PC-3 (cell line): ENCODE data around the gene NPW. TPM values are rescaled to one million over a fixed set of nuclear protein-coding genes. Genes with fewer than 3 reads are reported as not detected.

Source experiments
- ATAC-seq: fragments of 200-7000 bp; cut with Tn5 transposase; 2 replicates; pipeline ENCODE4 v1.9.1; 2020; ENCODE audit warnings: mild to moderate bottlenecking, moderate library complexity
- BruUV-seq: library from RNA; stranded (reverse); fragments of 400-500 nt; replicated peaks from 2 replicates; lab custom pipeline; 2021; lab: Mats Ljungman, UMichigan
- CTCF ChIA-PET: fragments of 300-600 bp; sonication (Branson Sonifier 250); formaldehyde crosslinking; loops from one replicate; lab custom pipeline; 2022; ENCODE audit warnings: antibody characterized with exemption; lab: Charles Lee
- POLR2A ChIA-PET: fragments of 300-600 bp; sonication (Branson Sonifier 250); formaldehyde crosslinking; loops from one replicate; lab custom pipeline; 2022; ENCODE audit warnings: antibody characterized with exemption; ENCODE audit not compliant: unreplicated experiment; lab: Charles Lee
- DNase-seq: peaks from one replicate; pipeline ENCODE4 v3.0.0-alpha.2; 2015
- H2AFZ ChIP-seq: fragments of 300-600 bp; sonication (generic); 2 replicates; pipeline ENCODE4 v1.6.0; 2016; ENCODE audit warnings: antibody characterized with exemption, low read length
- H3F3A ChIP-seq: fragments of 300-600 bp; sonication (generic); one replicate; pipeline ENCODE4 v1.6.0; 2017; ENCODE audit warnings: antibody characterized with exemption, low read length, control low read depth, mild to moderate bottlenecking; ENCODE audit not compliant: unreplicated experiment
- H3K27ac ChIP-seq: fragments of 300-600 bp; sonication (generic); 2 replicates; pipeline ENCODE4 v1.5.1; 2016; ENCODE audit warnings: mild to moderate bottlenecking, low read length
- H3K27me3 ChIP-seq: fragments of 300-600 bp; sonication (generic); 2 replicates; pipeline ENCODE4 v1.6.1; 2016; ENCODE audit warnings: low read length, mixed read lengths
- H3K36me3 ChIP-seq: fragments of 300-600 bp; sonication (generic); 2 replicates; pipeline ENCODE4 v1.6.1; 2016; ENCODE audit warnings: low read depth, mixed run types, low read length, mixed read lengths
- H3K4me1 ChIP-seq: fragments of 300-600 bp; sonication (generic); 2 replicates; pipeline ENCODE4 v1.5.1; 2016; ENCODE audit warnings: low read length; ENCODE audit not compliant: insufficient read depth
- H3K4me2 ChIP-seq: fragments of 300-600 bp; sonication (generic); 2 replicates; pipeline ENCODE4 v1.6.0; 2016; ENCODE audit warnings: low read length
- H3K4me3 ChIP-seq: fragments of 300-600 bp; sonication (generic); 2 replicates; pipeline ENCODE4 v1.5.1; 2016; ENCODE audit warnings: mild to moderate bottlenecking, low read length, mixed read lengths
- H3K79me2 ChIP-seq: fragments of 300-600 bp; sonication (generic); 2 replicates; pipeline ENCODE4 v1.6.1; 2017; ENCODE audit warnings: low read length, mixed read lengths
- H3K9ac ChIP-seq: fragments of 300-600 bp; sonication (generic); 2 replicates; pipeline ENCODE4 v1.6.0; 2016; ENCODE audit warnings: mild to moderate bottlenecking, low read length
- H3K9me2 ChIP-seq: fragments of 300-600 bp; sonication (generic); replicated peaks from 2 replicates; pipeline ENCODE4 v1.6.1; 2016; ENCODE audit warnings: mixed run types, low read length, mixed read lengths
- H3K9me3 ChIP-seq: fragments of 300-600 bp; sonication (generic); 2 replicates; pipeline ENCODE4 v1.6.1; 2016; ENCODE audit warnings: low read length, mixed read lengths
- H4K20me1 ChIP-seq: fragments of 300-600 bp; sonication (generic); 2 replicates; pipeline ENCODE4 v1.6.1; 2016; ENCODE audit warnings: low read length, mixed read lengths
- EZH2 ChIP-seq: fragments of 300-600 bp; sonication (generic); IDR thresholded peaks from one replicate; pipeline ENCODE4 v1.6.1; 2017; ENCODE audit warnings: antibody characterized with exemption, mild to moderate bottlenecking, low read length; ENCODE audit not compliant: unreplicated experiment
- EZH2phosphoT487 ChIP-seq: fragments of 300-600 bp; sonication (generic); IDR thresholded peaks from 2 replicates; pipeline ENCODE4 v1.6.1; 2018; ENCODE audit warnings: mild to moderate bottlenecking, antibody characterized with exemption, low read length, borderline replicate concordance
- intact Hi-C: fragments of 100-400 bp; cut with micrococcal nuclease; formaldehyde crosslinking; loops from 2 replicates; pipeline ENCODE4 v1.9.0; 2023
- total RNA-seq: library from RNA; depleted of rRNA; stranded (reverse); fragments of >200 nt; gene quantifications from 2 replicates; pipeline ENCODE4 v1.2.3, GENCODE V29; 2014
- TF ChIP-seq, protein P1 (sequence below): fragments of 300-600 bp; sonication (generic); conservative IDR thresholded peaks from 2 replicates; pipeline ENCODE4 v1.5.1; 2017; ENCODE audit warnings: antibody characterized with exemption, low read depth, mild to moderate bottlenecking, low read length

NPW gene
- total RNA-seq, 1 experiment from 2014 or later, result 3.8 TPM

DNA sequence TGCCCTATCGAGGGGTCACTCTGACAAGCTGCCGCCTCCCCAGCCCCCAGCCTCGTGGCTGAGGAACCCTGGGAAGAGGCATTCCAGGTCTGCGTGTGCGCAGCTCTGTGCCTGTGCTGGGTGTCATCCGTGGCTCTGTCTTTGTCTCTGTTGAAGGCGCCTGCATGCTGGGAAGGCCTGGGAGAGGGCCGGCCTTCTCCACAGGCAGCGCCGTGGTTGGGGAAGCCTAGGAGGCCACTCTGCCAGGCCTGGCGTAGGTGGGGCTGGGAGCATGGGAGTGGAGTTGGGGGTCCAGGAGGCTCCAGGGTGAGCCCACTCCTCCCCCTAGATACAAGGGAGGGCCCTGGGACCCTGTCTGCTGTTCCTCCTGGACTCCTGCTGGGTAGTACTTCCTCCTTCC is 10.5 kb downstream of the NPW start:
- CTCF ChIA-PET, result no interaction called here
- H3K4me3 ChIP-seq, result no peak overlapping the region
- no peaks in the 10 kb centered on the region for H3K9me3 ChIP-seq
- H4K20me1 ChIP-seq, result no peaks in the 10 kb centered on the region
- H3K79me2 ChIP-seq, result peaks cover 47% of the 10 kb centered on the region
- DNase-seq (no peak), ATAC-seq (no peak)
- H3K9ac ChIP-seq, result no peak overlapping the region
- H3K9me2 ChIP-seq, result no peaks in the 10 kb centered on the region
- TF ChIP-seq, protein P1, sequence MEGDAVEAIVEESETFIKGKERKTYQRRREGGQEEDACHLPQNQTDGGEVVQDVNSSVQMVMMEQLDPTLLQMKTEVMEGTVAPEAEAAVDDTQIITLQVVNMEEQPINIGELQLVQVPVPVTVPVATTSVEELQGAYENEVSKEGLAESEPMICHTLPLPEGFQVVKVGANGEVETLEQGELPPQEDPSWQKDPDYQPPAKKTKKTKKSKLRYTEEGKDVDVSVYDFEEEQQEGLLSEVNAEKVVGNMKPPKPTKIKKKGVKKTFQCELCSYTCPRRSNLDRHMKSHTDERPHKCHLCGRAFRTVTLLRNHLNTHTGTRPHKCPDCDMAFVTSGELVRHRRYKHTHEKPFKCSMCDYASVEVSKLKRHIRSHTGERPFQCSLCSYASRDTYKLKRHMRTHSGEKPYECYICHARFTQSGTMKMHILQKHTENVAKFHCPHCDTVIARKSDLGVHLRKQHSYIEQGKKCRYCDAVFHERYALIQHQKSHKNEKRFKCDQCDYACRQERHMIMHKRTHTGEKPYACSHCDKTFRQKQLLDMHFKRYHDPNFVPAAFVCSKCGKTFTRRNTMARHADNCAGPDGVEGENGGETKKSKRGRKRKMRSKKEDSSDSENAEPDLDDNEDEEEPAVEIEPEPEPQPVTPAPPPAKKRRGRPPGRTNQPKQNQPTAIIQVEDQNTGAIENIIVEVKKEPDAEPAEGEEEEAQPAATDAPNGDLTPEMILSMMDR, result no peak
- TF ChIP-seq EZH2 (no peak), EZH2phosphoT487 (no peak)
- no peak overlapping the region for H3K4me2 ChIP-seq
- no peak overlapping the region for H2AFZ ChIP-seq
- no TSS peak for BruUV-seq
- POLR2A ChIA-PET, result interaction anchor here (0.6 kb wide), 1 partner anchor 204 kb away, joined by 3 read pairs; no protein-coding TSS in a partner anchor
- no peaks in the 10 kb centered on the region for H3F3A ChIP-seq
- H3K4me1 ChIP-seq, result peaks cover 37% of the 10 kb centered on the region
- intact Hi-C loops, result no loop called here
- H3K27ac ChIP-seq, result no peak overlapping the region
- H3K36me3 ChIP-seq, result no peaks in the 10 kb centered on the region
- H3K27me3 ChIP-seq, result no peaks in the 10 kb centered on the region

DNA sequence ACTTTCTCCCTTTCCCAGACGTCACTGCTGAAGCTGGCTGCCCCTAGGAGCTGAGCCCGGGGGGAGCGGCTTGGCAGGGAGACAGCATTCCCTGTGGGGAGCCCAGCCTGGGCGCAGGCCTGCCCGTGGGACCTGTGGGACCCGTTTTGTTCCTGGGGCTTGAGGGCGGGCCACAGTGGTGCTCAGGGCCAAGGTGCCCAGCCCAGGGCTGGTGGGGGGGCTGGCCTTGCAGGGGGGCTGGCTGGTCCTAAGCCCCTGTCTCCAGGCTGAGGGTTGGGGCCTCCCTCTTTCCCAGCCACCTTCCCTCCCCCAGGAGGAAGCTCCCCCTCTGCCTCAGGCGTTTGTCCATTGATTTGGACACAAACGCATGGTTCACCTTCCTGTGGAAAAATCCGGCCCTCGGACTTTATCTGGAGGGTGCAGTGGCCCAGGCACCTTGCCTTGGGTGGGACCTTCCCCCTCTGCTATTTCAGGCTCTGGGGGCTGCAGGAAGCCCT is 11.5 kb downstream of the NPW start:
- ATAC-seq, result no peak
- POLR2A ChIA-PET, result no interaction called here
- Histone ChIP-seq H3K4me3 (no peak overlapping the region), H3K27ac (no peak overlapping the region), H3K9me3 (no peaks in the 10 kb centered on the region), H3K4me2 (no peak overlapping the region), H4K20me1 (no peaks in the 10 kb centered on the region), H3K9me2 (no peaks in the 10 kb centered on the region), H2AFZ (no peak overlapping the region), H3F3A (no peaks in the 10 kb centered on the region), H3K36me3 (no peaks in the 10 kb centered on the region), H3K27me3 (no peaks in the 10 kb centered on the region), H3K4me1 (peaks cover 48% of the 10 kb centered on the region), H3K9ac (no peak overlapping the region), H3K79me2 (peaks cover 53% of the 10 kb centered on the region)
- no TSS peak for BruUV-seq
- TF ChIP-seq, protein P1, result no peak
- TF ChIP-seq EZH2phosphoT487 (no peak), EZH2 (no peak)
- CTCF ChIA-PET, result no interaction called here
- DNase-seq, result no peak
- intact Hi-C loops, result no loop called here

DNA sequence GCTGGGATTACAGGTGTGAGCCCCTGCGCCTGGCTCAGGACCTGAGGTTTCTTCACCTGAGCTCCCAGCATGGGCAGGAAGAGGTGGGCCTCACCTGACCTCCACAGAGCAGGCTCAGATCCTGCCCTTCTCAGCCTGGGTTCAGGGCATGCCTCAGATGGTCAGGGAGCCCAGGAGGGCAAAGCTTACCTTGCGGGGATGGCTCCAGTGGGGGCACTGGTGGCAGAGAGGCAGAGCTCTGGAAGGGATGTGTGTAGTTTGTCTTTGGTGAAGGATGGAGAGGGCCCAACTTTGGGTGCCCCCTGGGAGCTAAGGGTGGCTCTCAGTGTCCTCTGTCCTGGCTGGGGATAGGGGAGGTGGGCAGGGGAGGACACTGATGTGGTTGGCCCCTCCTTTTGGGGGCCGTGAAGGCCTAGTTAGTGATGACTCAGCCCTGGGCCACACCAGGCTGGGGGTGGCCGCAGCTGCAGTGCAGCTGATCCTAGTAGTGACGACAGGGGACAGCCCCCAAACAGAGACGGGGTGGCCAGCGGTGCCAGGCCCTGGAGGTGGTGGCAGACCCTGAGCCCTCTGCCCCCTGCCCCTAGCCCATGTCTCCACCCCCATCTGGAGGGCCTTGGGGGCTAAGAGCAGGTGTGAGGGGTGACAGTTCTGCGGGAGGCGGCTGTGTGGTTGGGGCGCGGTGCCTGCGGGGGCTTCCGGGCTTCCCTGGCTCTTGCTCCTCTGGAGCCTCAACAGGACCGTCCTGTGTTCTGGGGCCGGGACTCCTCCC is 12.9 kb downstream of the NPW start:
- H3K9ac ChIP-seq, result peak overlapping the region; percentile 86
- H3K9me2 ChIP-seq, result no peaks in the 10 kb centered on the region
- TSS peak; percentile 14 for BruUV-seq
- intact Hi-C loops, result no loop called here
- no peaks in the 10 kb centered on the region for H3K27me3 ChIP-seq
- no peaks in the 10 kb centered on the region; the same call in 1 of the 2 replicates for H3K36me3 ChIP-seq
- CTCF ChIA-PET, result interaction anchor here (0.5 kb wide), 1 partner anchor 25 kb away, joined by 3 read pairs; no protein-coding TSS in a partner anchor
- no peaks in the 10 kb centered on the region for H4K20me1 ChIP-seq
- no peaks in the 10 kb centered on the region for H3K9me3 ChIP-seq
- H2AFZ ChIP-seq, result no peak overlapping the region
- no peaks in the 10 kb centered on the region for H3F3A ChIP-seq
- H3K4me2 ChIP-seq, result peak overlapping the region; percentile 87
- TF ChIP-seq EZH2 (no peak), EZH2phosphoT487 (no peak)
- H3K79me2 ChIP-seq, result peaks cover 60% of the 10 kb centered on the region
- POLR2A ChIA-PET, result no interaction called here
- peak; percentile 14 for ATAC-seq
- no peak for DNase-seq
- H3K4me1 ChIP-seq, result peaks cover 54% of the 10 kb centered on the region
- peak overlapping the region; percentile 67 for H3K4me3 ChIP-seq
- peak overlapping the region; percentile 90 for H3K27ac ChIP-seq
